Breast epithelium (tissue), 4 donors: ENCODE results near the gene ANXA4. TPM values are rescaled to one million over a fixed set of nuclear protein-coding genes. Genes with fewer than 3 reads are reported as not detected.

ENCODE experiments used
- DNase-seq, 2 donors: peaks; one replicate each; pipeline ENCODE4 v3.0.0-alpha.2; 2019; ENCODE audit warnings: low spot score in 2 of 2
- H3K27ac ChIP-seq, 2 donors: fragments of 200-600 bp; sonication (generic) in 1 of 2; one replicate each; pipeline ENCODE4 v1.5.1; 2016 to 2019; ENCODE audit warnings: mild to moderate bottlenecking in 1 of 2
- H3K27me3 ChIP-seq, 2 donors: fragments of 200-600 bp; sonication (generic) in 1 of 2; one replicate each; pipeline versions ENCODE4 v1.5.1 to v1.6.0; 2017 to 2019; ENCODE audit warnings: control low read depth in 1 of 2, mild to moderate bottlenecking in 1 of 2
- H3K36me3 ChIP-seq: fragments of 200-600 bp; one replicate; pipeline ENCODE4 v1.5.1; 2019
- H3K4me1 ChIP-seq, 2 donors: fragments of 200-600 bp; sonication (generic); one replicate each; pipeline ENCODE4 v1.5.1; 2016 to 2019; ENCODE audit warnings: control low read depth in 1 of 2
- H3K4me3 ChIP-seq, 3 donors: fragments of 200-600 bp; sonication (generic); 1 replicate in 2 of 3; 2 replicates in 1 of 3; pipeline ENCODE4 v1.5.1; 2016 to 2019; ENCODE audit warnings: mild to moderate bottlenecking in 3 of 3, moderate library complexity in 2 of 3
- H3K9me3 ChIP-seq, 2 donors: fragments of 200-600 bp; sonication (generic) in 1 of 2; one replicate each; pipeline ENCODE4 v1.5.1; 2016 to 2019; ENCODE audit warnings: control low read depth in 1 of 2
- POLR2A ChIP-seq: fragments of 450-650 bp; IDR thresholded peaks from one replicate; pipeline ENCODE4 v1.6.1; 2016; ENCODE audit warnings: antibody characterized with exemption, mild to moderate bottlenecking, moderate library complexity
- POLR2AphosphoS5 ChIP-seq, 3 donors: sonication (generic); formaldehyde crosslinking; IDR thresholded peaks; one replicate each; pipeline ENCODE4 v1.6.1; 2017; ENCODE audit warnings: antibody characterized with exemption in 3 of 3
- intact Hi-C: fragments of 100-400 bp; cut with DNase I; formaldehyde crosslinking; loops from one replicate; pipeline ENCODE4 v1.15.1; 2023; ENCODE audit warnings: low total_unique reads
- total RNA-seq, 3 donors: library from RNA; depleted of rRNA; stranded (reverse); fragments of >200 nt; gene quantifications; one replicate each; pipeline ENCODE4 v1.1.0, GENCODE V29; 2016
- TF ChIP-seq, protein P1 (sequence below), 3 donors: fragments of 450-650 bp; IDR thresholded peaks; one replicate each; pipeline ENCODE4 v1.5.1; 2016 to 2017; ENCODE audit warnings: antibody characterized with exemption in 3 of 3, mild to moderate bottlenecking in 3 of 3, moderate library complexity in 3 of 3

ANXA4 gene
- total RNA-seq, 3 donors from 2014 or later = 61.6 to 77.1 (median 65.6) TPM

DNA sequence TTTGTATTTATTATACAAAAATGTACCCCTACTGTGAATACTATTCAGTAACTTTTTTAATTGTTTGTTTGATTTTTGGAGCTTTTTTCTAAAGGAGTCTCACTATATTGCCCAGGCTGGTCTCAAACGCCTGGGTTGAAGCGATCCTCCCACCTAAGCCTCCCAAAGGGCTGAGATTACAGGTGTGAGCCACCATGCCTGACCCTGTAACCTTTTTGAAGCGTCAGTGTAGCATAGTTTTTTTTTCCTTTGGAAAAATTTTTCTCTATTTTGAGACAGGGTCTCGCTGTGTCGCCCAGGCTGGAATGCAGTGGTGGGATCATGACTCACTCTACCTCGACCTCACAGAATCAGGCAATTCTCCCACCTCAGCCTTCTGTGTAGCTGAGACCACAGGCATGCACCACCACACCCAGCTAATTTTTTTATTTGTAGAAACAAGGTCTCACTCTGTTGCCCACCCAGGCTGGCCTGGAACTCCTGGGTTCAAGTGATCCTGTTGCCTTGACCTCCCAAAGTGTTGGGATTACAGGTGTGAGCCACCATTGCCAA, 89.5 kb downstream of the ANXA4 start:
- no peak overlapping the region for H3K27ac ChIP-seq
- no peaks in the 10 kb centered on the region for H3K27me3 ChIP-seq
- no peaks in the 10 kb centered on the region for H3K36me3 ChIP-seq
- intact Hi-C loops = no loop called here
- H3K9me3 ChIP-seq = no peaks in the 10 kb centered on the region
- no peak for DNase-seq
- H3K4me3 ChIP-seq = peak overlapping the region in 2 of 3 donors; percentile 86 to 94
- TF ChIP-seq POLR2A (no peak), POLR2AphosphoS5 (IDR thresholded peaks at IDR 0.05) (no peak)
- TF ChIP-seq, protein P1, sequence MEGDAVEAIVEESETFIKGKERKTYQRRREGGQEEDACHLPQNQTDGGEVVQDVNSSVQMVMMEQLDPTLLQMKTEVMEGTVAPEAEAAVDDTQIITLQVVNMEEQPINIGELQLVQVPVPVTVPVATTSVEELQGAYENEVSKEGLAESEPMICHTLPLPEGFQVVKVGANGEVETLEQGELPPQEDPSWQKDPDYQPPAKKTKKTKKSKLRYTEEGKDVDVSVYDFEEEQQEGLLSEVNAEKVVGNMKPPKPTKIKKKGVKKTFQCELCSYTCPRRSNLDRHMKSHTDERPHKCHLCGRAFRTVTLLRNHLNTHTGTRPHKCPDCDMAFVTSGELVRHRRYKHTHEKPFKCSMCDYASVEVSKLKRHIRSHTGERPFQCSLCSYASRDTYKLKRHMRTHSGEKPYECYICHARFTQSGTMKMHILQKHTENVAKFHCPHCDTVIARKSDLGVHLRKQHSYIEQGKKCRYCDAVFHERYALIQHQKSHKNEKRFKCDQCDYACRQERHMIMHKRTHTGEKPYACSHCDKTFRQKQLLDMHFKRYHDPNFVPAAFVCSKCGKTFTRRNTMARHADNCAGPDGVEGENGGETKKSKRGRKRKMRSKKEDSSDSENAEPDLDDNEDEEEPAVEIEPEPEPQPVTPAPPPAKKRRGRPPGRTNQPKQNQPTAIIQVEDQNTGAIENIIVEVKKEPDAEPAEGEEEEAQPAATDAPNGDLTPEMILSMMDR (IDR thresholded peaks at IDR 0.05) = no peak
- H3K4me1 ChIP-seq = no peaks in the 10 kb centered on the region

DNA sequence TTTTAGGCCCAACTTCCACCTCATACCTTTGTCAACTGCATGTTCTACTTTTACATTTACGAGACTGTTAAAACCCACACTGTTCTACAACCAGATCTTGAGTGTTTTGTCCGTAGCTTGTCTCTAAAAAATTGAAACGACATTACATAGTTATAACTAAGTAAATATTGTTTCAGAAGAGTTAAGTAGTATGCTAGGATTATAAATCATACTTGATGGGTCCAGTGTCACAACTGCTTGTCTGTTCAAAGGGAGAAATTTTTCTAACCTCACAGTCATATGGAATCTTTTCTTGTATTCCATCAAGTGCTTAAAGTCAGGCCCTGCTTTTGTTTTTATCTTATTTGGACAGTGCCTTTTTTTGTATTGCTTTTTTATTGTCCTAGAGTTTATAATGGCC, 91.8 kb downstream of the ANXA4 start:
- Histone ChIP-seq H3K4me1 (no peaks in the 10 kb centered on the region), H3K36me3 (no peaks in the 10 kb centered on the region), H3K27ac (no peak overlapping the region), H3K4me3 (no peak overlapping the region), H3K27me3 (no peaks in the 10 kb centered on the region), H3K9me3 (no peaks in the 10 kb centered on the region)
- TF ChIP-seq, protein P1 (IDR thresholded peaks at IDR 0.05) = no peak
- TF ChIP-seq POLR2A (no peak), POLR2AphosphoS5 (IDR thresholded peaks at IDR 0.05) (no peak)
- intact Hi-C loops = no loop called here
- DNase-seq = no peak

DNA sequence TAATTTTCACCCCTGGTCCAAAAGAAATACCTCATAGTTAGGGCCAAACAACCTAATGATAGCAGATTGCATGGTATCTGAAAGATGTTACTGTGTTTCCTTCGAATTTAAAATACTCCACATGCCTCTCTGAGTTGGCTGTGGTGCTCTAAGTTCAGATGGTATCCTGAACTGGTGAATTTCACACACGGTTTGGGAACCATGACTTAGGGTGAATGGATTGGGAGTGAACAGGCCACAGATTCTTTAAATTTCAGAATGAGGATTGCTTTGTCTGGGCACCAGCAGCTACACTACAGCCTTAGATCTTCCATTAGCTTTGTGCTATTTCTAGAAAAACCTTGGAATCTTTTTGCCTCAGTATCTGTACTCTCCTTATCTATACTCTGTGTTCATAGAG, 93.7 kb downstream of the ANXA4 start:
- no peaks in the 10 kb centered on the region for H3K9me3 ChIP-seq
- H3K36me3 ChIP-seq = no peaks in the 10 kb centered on the region
- DNase-seq = no peak
- intact Hi-C loops = no loop called here
- no peak overlapping the region for H3K4me3 ChIP-seq
- no peak overlapping the region for H3K27ac ChIP-seq
- TF ChIP-seq, protein P1 (IDR thresholded peaks at IDR 0.05) = no peak
- no peak for TF ChIP-seq POLR2AphosphoS5 (IDR thresholded peaks at IDR 0.05)
- TF ChIP-seq POLR2A = no peak
- H3K4me1 ChIP-seq = no peaks in the 10 kb centered on the region
- H3K27me3 ChIP-seq = no peaks in the 10 kb centered on the region

DNA sequence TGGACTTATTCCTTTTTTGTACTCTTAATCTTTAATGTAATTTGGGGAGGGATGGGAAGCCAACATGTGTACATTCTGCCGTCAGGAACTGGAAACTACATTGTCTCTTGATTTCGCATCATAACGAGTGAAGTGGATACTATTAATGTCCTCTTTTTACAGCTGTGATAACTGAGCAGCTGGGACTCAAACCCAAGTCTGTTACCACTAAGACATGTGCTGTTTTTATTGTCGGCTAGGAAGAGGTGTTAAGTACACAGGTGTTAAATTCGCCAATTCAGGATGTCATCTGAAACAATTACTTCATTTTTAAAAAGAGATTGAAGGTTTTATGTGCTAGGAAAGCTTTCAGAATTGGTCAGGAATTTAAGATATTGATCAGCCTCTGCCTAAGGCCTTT, 94.4 kb downstream of the ANXA4 start:
- Histone ChIP-seq H3K9me3 (no peaks in the 10 kb centered on the region), H3K4me1 (no peaks in the 10 kb centered on the region), H3K27ac (no peak overlapping the region), H3K36me3 (no peaks in the 10 kb centered on the region), H3K27me3 (no peaks in the 10 kb centered on the region), H3K4me3 (no peak overlapping the region)
- intact Hi-C loops = no loop called here
- DNase-seq = no peak
- no peak for TF ChIP-seq POLR2AphosphoS5 (IDR thresholded peaks at IDR 0.05)
- TF ChIP-seq POLR2A = no peak
- TF ChIP-seq, protein P1 (IDR thresholded peaks at IDR 0.05) = no peak

DNA sequence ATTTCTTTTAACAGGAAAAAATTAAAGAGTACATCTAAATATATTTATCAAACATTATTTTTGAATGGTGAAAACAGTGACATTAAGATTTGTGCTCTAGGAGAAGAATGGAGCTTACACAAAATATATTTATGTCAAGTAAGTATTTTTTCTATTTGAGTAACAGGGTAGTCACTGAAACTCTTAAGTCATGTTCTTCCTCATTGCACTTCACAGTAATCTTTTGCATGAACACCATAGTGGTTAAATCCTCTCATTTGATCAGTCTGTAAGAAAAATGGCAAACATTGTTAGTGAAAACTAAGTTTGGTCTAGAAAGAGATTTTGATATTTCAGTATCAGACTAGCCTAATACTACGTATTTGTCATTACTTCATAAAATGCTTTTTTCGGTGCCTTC, 95.6 kb downstream of the ANXA4 start:
- TF ChIP-seq, protein P1 (IDR thresholded peaks at IDR 0.05) = no peak
- no peak for TF ChIP-seq POLR2AphosphoS5 (IDR thresholded peaks at IDR 0.05)
- TF ChIP-seq POLR2A = no peak
- no peak overlapping the region for H3K4me3 ChIP-seq
- DNase-seq = no peak
- H3K4me1 ChIP-seq = no peaks in the 10 kb centered on the region
- H3K27me3 ChIP-seq = no peaks in the 10 kb centered on the region
- H3K27ac ChIP-seq = no peak overlapping the region
- H3K9me3 ChIP-seq = no peaks in the 10 kb centered on the region
- intact Hi-C loops = no loop called here
- H3K36me3 ChIP-seq = no peaks in the 10 kb centered on the region
